Endothelial cell (in vitro differentiated cells): Measurements from ENCODE around the gene ANKS1A. TPM values are rescaled to one million over a fixed set of nuclear protein-coding genes. Genes with fewer than 3 reads are reported as not detected.

Source experiments
- DNase-seq: peaks from one replicate; pipeline ENCODE4 v3.0.0; 2021; ENCODE audit warnings: low spot score
- H3K27ac Mint-ChIP-seq: one replicate; pipeline ENCODE4 v1.8.0; 2021; ENCODE audit warnings: mixed read lengths, inconsistent platforms; ENCODE audit not compliant: unreplicated experiment
- H3K27me3 Mint-ChIP-seq: one replicate; pipeline ENCODE4 v1.8.0; 2021; ENCODE audit warnings: mild to moderate bottlenecking, moderate library complexity, mixed read lengths, inconsistent platforms; ENCODE audit not compliant: unreplicated experiment
- H3K36me3 Mint-ChIP-seq: one replicate; pipeline ENCODE4 v1.8.0; 2021; ENCODE audit warnings: mild to moderate bottlenecking, low read depth, mixed read lengths, inconsistent platforms; ENCODE audit not compliant: unreplicated experiment
- H3K4me1 Mint-ChIP-seq: one replicate; pipeline ENCODE4 v1.8.0; 2021; ENCODE audit warnings: mild to moderate bottlenecking, mixed read lengths, inconsistent platforms; ENCODE audit not compliant: unreplicated experiment
- H3K4me3 Mint-ChIP-seq: one replicate; pipeline ENCODE4 v1.8.0; 2021; ENCODE audit warnings: mild to moderate bottlenecking, mixed read lengths, inconsistent platforms; ENCODE audit not compliant: unreplicated experiment
- H3K9me3 Mint-ChIP-seq: one replicate; pipeline ENCODE4 v1.8.0; 2021; ENCODE audit warnings: mixed read lengths, inconsistent platforms; ENCODE audit not compliant: unreplicated experiment
- CTCF ChIP-seq: fragments of 200-600 bp; sonication (generic); IDR thresholded peaks from one replicate; pipeline ENCODE4 v1.5.0; 2021; ENCODE audit warnings: antibody characterized with exemption; ENCODE audit not compliant: unreplicated experiment
- total RNA-seq: library from RNA; stranded (reverse); fragmentation: NEBNext Ultra II Directional; extraction: Animal tissue kit (Norgen Biotek cat#: 25700); gene quantifications from one replicate; pipeline ENCODE4 v1.2.1, GENCODE V29; 2021; ENCODE audit not compliant: unreplicated experiment

The ANKS1A gene
- total RNA-seq, 1 donor from 2014 or later, result 20.1 TPM

DNA sequence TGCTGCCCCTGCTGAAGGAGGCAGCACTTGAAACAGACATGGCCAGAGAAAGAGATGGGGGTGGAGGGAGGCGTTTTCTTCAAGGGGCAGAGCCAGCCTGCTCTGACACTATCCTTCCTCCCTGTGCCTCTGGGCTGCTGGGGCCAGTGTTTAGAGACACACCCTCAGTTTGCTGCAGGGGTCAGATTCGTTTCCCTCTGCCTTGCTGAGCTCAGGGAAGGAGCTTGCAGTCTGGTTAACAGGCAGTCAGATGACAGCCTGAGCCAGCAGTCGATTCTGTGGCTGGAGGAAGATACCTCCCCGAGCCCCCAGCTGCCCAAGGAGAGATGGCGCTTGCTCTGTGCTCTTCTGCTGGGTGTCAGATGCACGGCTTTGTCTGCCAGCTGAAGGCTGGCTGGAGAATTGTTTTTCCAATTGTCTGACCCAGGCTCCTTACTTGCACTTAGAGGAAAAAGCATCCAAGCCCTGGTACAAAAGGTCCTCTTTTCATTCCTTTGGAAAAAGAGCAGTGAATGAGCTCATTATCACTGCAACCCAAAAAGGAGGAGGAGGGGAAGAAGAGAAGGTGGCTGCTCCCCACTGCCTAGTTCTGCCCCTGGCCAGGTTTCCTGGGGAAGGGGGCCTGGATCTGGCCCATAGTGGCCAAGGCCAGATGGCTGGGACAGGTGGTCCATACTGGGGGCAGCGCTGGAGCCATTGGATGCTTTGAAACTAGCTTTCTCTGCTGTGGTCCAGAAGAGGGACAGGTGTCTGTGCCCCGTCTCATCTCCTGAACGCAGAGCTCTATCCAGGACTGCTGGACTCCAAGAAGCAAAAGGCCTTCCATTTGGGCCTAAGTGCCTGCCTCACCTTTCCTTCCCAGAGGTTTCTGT lies 163.9 kb downstream of the ANKS1A start:
- no peak overlapping the region for H3K27ac Mint-ChIP-seq
- no peak for TF ChIP-seq CTCF
- no peak for DNase-seq
- no peaks in the 10 kb centered on the region for H3K9me3 Mint-ChIP-seq
- peaks cover 4% of the 10 kb centered on the region for H3K4me1 Mint-ChIP-seq
- no peaks in the 10 kb centered on the region for H3K36me3 Mint-ChIP-seq
- no peak overlapping the region for H3K4me3 Mint-ChIP-seq
- H3K27me3 Mint-ChIP-seq, result no peaks in the 10 kb centered on the region

DNA sequence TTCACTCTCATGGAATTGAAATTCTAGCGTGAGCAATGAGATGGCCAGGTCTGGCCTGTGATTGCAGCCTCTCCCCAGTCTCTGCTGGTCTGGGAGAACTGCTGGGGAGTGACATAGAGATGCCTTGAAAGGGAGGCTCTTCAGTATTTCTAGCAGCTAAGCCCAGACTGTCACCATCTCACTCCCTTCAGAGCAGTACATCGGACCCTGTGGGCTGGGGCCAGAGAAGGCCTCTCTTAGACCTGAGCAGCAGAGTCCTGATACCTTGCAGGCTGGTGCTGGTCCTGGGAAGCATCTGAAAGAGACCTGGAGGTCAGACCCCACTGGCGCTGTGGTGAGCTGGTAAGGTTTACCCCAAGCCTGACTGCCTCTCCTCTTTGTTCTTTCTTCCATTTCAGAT lies 164.6 kb downstream of the ANKS1A start:
- no peak for DNase-seq
- no peaks in the 10 kb centered on the region for H3K9me3 Mint-ChIP-seq
- no peak for TF ChIP-seq CTCF
- no peak overlapping the region for H3K27ac Mint-ChIP-seq
- no peaks in the 10 kb centered on the region for H3K36me3 Mint-ChIP-seq
- H3K4me3 Mint-ChIP-seq, result no peak overlapping the region
- H3K27me3 Mint-ChIP-seq, result peaks cover 2% of the 10 kb centered on the region
- peaks cover 6% of the 10 kb centered on the region for H3K4me1 Mint-ChIP-seq

- no peak for DNase-seq
- Mint-ChIP-seq H3K27ac (no peak overlapping the region), H3K4me1 (peaks cover 10% of the 10 kb centered on the region), H3K27me3 (peaks cover 3% of the 10 kb centered on the region), H3K9me3 (no peaks in the 10 kb centered on the region), H3K36me3 (no peaks in the 10 kb centered on the region), H3K4me3 (no peak overlapping the region)
- TF ChIP-seq CTCF, result no peak
These were observed 165.2 kb downstream of the ANKS1A start for GRCh38 chr6:35054106-35054742.

GRCh38 chr6:35054743-35055130 lies 165.7 kb downstream of the ANKS1A start:
- peaks cover 3% of the 10 kb centered on the region for H3K27me3 Mint-ChIP-seq
- no peak overlapping the region for H3K27ac Mint-ChIP-seq
- H3K9me3 Mint-ChIP-seq, result no peaks in the 10 kb centered on the region
- H3K4me3 Mint-ChIP-seq, result no peak overlapping the region
- TF ChIP-seq CTCF, result no peak
- H3K36me3 Mint-ChIP-seq, result no peaks in the 10 kb centered on the region
- H3K4me1 Mint-ChIP-seq, result peaks cover 10% of the 10 kb centered on the region
- no peak for DNase-seq

DNA sequence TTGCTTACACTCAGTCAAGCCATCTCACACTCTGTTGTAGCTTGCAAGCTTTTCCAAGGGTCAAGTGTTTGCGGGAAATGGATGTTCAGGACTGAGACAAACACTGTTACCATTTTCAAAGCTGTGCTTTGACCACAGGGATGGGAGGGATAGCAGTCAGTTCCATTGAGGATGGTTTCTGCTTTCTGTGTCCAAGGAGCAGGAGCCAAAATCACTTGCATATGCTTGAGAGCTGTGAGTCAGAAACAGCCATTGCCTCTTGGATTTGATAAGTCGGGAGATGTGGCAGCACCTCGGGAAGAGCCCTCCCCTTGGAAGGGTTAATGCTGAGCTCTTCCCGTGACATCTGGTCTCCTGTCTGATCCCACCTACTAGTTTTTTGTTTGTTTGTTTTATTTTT lies 166.8 kb downstream of the ANKS1A start:
- Mint-ChIP-seq H3K9me3 (no peaks in the 10 kb centered on the region), H3K27ac (no peak overlapping the region), H3K27me3 (peaks cover 3% of the 10 kb centered on the region), H3K4me1 (peaks cover 10% of the 10 kb centered on the region), H3K4me3 (no peak overlapping the region), H3K36me3 (no peaks in the 10 kb centered on the region)
- no peak for TF ChIP-seq CTCF
- DNase-seq, result no peak
